Measurements from ENCODE around the gene CAPZA2.

DNA sequence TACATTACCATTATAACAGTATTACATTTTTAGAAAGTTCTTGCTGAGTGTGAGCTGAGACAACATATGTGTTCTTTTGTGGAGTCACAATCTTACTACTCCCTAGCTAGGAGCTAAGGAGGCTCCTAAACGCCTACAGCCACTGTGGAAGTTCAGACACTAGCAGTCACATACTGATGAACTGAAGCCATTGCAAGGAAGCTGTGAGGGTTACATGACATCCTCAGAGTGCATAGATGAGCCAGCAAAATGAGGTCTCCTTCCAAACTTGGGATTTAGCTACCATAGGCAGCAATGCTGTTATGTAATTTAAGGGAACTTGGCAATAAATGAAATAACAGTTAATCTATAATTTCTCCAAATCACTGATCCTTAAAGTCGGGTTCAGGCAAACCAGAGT is 80.1 kb downstream of the CAPZA2 start:
- no peak for TF ChIP-seq GLI4 (tag by site-specific recombination; IDR thresholded peaks at IDR 0.05)
- TF ChIP-seq, protein P1, sequence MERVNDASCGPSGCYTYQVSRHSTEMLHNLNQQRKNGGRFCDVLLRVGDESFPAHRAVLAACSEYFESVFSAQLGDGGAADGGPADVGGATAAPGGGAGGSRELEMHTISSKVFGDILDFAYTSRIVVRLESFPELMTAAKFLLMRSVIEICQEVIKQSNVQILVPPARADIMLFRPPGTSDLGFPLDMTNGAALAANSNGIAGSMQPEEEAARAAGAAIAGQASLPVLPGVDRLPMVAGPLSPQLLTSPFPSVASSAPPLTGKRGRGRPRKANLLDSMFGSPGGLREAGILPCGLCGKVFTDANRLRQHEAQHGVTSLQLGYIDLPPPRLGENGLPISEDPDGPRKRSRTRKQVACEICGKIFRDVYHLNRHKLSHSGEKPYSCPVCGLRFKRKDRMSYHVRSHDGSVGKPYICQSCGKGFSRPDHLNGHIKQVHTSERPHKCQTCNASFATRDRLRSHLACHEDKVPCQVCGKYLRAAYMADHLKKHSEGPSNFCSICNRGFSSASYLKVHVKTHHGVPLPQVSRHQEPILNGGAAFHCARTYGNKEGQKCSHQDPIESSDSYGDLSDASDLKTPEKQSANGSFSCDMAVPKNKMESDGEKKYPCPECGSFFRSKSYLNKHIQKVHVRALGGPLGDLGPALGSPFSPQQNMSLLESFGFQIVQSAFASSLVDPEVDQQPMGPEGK (tag by site-specific recombination; IDR thresholded peaks at IDR 0.05): no peak
- TF ChIP-seq ZNF707 (tag by site-specific recombination; IDR thresholded peaks at IDR 0.05): no peak
- no peak for TF ChIP-seq ZNF274 (IDR thresholded peaks at IDR 0.05; ENCODE audit: low read length)
- no peak for TF ChIP-seq ZNF274 (tag by site-specific recombination; IDR thresholded peaks at IDR 0.05; ENCODE audit: borderline replicate concordance)

All from HEK293 (cell line).